GM23248 (cell line): Measurements from ENCODE around the gene CPA1. TPM values are rescaled to one million over a fixed set of nuclear protein-coding genes. Genes with fewer than 3 reads are reported as not detected.

Experiments used
- DNase-seq: peaks from one replicate; pipeline ENCODE4 v3.0.0-alpha.2; 2015
- H2AFZ ChIP-seq: fragments of 200-600 bp; sonication (generic); 2 replicates; pipeline ENCODE4 v1.6.1; 2016; ENCODE audit warnings: antibody characterized with exemption
- H3F3A ChIP-seq: fragments of 200-600 bp; sonication (generic); 2 replicates; pipeline ENCODE4 v1.6.1; 2016; ENCODE audit warnings: mild to moderate bottlenecking, antibody characterized with exemption, mixed run types; ENCODE audit not compliant: insufficient read depth
- H3K27ac ChIP-seq: fragments of 200-600 bp; sonication (generic); 2 replicates; pipeline ENCODE4 v1.5.1; 2016; ENCODE audit warnings: mild to moderate bottlenecking
- H3K27me3 ChIP-seq: fragments of 200-600 bp; sonication (generic); replicated peaks from 2 replicates; pipeline ENCODE4 v1.6.1; 2016; ENCODE audit warnings: mild to moderate bottlenecking; ENCODE audit not compliant: insufficient read depth
- H3K36me3 ChIP-seq: fragments of 200-600 bp; sonication (generic); 2 replicates; pipeline ENCODE4 v1.6.1; 2016; ENCODE audit warnings: low read depth, mild to moderate bottlenecking
- H3K4me1 ChIP-seq: fragments of 200-600 bp; sonication (generic); 2 replicates; pipeline ENCODE4 v1.6.1; 2016; ENCODE audit warnings: mild to moderate bottlenecking; ENCODE audit not compliant: insufficient read depth
- H3K4me2 ChIP-seq: fragments of 200-600 bp; sonication (generic); one replicate; pipeline ENCODE4 v1.6.1; 2016; ENCODE audit warnings: mild to moderate bottlenecking; ENCODE audit not compliant: unreplicated experiment
- H3K4me3 ChIP-seq: fragments of 200-600 bp; sonication (generic); 2 replicates; pipeline ENCODE4 v1.5.1; 2016; ENCODE audit warnings: mild to moderate bottlenecking
- H3K79me2 ChIP-seq: fragments of 200-600 bp; sonication (generic); 2 replicates; pipeline ENCODE4 v1.6.1; 2016; ENCODE audit warnings: mild to moderate bottlenecking; ENCODE audit not compliant: insufficient read depth
- H3K9ac ChIP-seq: fragments of 200-600 bp; sonication (generic); 2 replicates; pipeline ENCODE4 v1.6.1; 2016; ENCODE audit warnings: mild to moderate bottlenecking
- H3K9me2 ChIP-seq: fragments of 200-600 bp; sonication (generic); 2 replicates; pipeline ENCODE4 v1.6.1; 2016; ENCODE audit warnings: mixed run types, mild to moderate bottlenecking, moderate library complexity; ENCODE audit not compliant: insufficient read depth
- H3K9me3 ChIP-seq: fragments of 200-600 bp; sonication (generic); one replicate; pipeline ENCODE4 v1.6.1; 2017; ENCODE audit warnings: low read depth
- H4K20me1 ChIP-seq: fragments of 200-600 bp; sonication (generic); 2 replicates; pipeline ENCODE4 v1.6.0; 2016; ENCODE audit not compliant: insufficient read depth
- EZH2 ChIP-seq: fragments of 200-600 bp; sonication (generic); IDR thresholded peaks from 2 replicates; pipeline ENCODE4 v1.6.1; 2018; ENCODE audit warnings: antibody characterized with exemption, mild to moderate bottlenecking; ENCODE audit not compliant: insufficient read depth, poor library complexity, severe bottlenecking
- EZH2phosphoT487 ChIP-seq: fragments of 200-600 bp; sonication (generic); IDR thresholded peaks from 2 replicates; pipeline ENCODE4 v1.6.1; 2018; ENCODE audit warnings: antibody characterized with exemption, moderate library complexity, mild to moderate bottlenecking, low read depth; ENCODE audit not compliant: insufficient read depth
- WGBS, 2 experiments: methylation state at CpG; one replicate each; pipeline ENCODE4 v1.1.6; 2015 to 2017; ENCODE audit warnings: low lambda C conversion rate in 2 of 2, low coverage in 1 of 2; ENCODE audit errors: missing lambda C conversion rate in 2 of 2; 5-methylcytosine and 5-hydroxymethylcytosine counted together
- in situ Hi-C: fragments of 300-500 bp; cut with MboI; formaldehyde crosslinking; loops from 2 replicates; pipeline ENCODE4 v1.15.0; 2020
- polyA plus RNA-seq: library from polyadenylated mRNA; unstranded; fragments of >200 nt; fragmentation: Nextera tagmentation; extraction: Ambion mirVana; gene quantifications from 2 replicates; pipeline ENCODE4 v1.2.1, GENCODE V29; 2016
- total RNA-seq: library from RNA; depleted of rRNA; stranded (reverse); fragments of >200 nt; shearing (Covaris generic); gene quantifications from 2 replicates; pipeline ENCODE4 v1.2.3, GENCODE V29; 2014

CPA1 gene
- total and polyA plus RNA-seq, 2 experiments from 2014 or later: not detected

DNA sequence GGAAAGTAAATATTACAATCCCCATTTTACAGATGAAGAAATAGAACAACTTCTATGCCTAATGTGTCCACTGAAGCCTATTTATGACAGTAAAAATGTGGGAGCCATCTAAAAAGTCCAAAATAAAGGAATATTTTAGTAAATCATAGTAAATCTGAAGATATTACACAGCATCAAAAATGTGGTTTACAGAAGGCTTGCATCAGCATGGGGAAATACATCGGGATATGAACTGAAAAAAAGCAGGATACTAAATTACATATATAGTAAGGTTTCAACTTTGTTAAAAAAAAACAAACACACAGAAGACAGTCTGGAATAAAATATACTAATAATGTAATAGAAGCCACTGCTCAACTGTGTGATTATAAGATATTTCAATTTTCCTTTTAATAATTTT is 20.8 kb downstream of the CPA1 start:
- Histone ChIP-seq H3K27me3 (no peaks in the 10 kb centered on the region), H3K9ac (no peak overlapping the region), H3K27ac (no peak overlapping the region), H3K79me2 (no peaks in the 10 kb centered on the region), H3K4me3 (no peak overlapping the region), H3K9me2 (no peaks in the 10 kb centered on the region), H3F3A (peaks cover 14% of the 10 kb centered on the region), H3K9me3 (no peaks in the 10 kb centered on the region), H3K36me3 (no peaks in the 10 kb centered on the region), H4K20me1 (no peaks in the 10 kb centered on the region), H2AFZ (no peak overlapping the region), H3K4me2 (no peak overlapping the region), H3K4me1 (peaks cover 15% of the 10 kb centered on the region)
- TF ChIP-seq EZH2phosphoT487 (no peak), EZH2 (no peak)
- no peak for DNase-seq
- WGBS, 2 experiments: 95 to 100% methylated on average over 1 of the region's 1 CpG
- in situ Hi-C loops: no loop called here

DNA sequence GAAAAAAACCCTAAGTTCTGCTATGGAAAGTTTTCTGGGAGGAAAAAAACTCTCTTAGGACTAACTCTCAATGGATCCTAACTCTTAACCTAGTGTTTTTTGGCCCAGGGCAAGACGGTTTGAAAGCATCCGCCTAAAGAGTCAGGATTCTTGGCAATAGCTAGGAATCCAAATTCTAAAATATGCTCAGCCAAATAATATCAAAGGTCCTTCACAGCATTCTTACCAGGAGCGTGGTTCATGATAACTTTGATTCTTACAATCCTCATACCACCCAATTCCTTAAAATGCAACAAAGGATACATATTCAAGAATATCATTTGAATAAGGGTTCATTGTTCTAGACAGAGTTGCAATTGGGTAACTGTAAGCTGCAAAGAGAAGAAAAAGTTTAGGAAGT is 21.3 kb downstream of the CPA1 start:
- H3K9ac ChIP-seq: no peak overlapping the region
- TF ChIP-seq EZH2phosphoT487 (no peak), EZH2 (no peak)
- no peak overlapping the region for H2AFZ ChIP-seq
- WGBS, 2 experiments: 79 to 82% methylated on average over 3 of the region's 3 CpGs
- peaks cover 15% of the 10 kb centered on the region for H3K4me1 ChIP-seq
- H3K79me2 ChIP-seq: no peaks in the 10 kb centered on the region
- no peaks in the 10 kb centered on the region for H3K9me2 ChIP-seq
- peaks cover 14% of the 10 kb centered on the region for H3F3A ChIP-seq
- DNase-seq: no peak
- in situ Hi-C loops: no loop called here
- H3K4me3 ChIP-seq: no peak overlapping the region
- no peaks in the 10 kb centered on the region for H3K36me3 ChIP-seq
- no peak overlapping the region for H3K27ac ChIP-seq
- H3K4me2 ChIP-seq: no peak overlapping the region
- no peaks in the 10 kb centered on the region for H4K20me1 ChIP-seq
- no peaks in the 10 kb centered on the region for H3K9me3 ChIP-seq
- H3K27me3 ChIP-seq: no peaks in the 10 kb centered on the region

GRCh38 chr7:130405003-130405402 is 24.7 kb downstream of the CPA1 start:
- Histone ChIP-seq H3K4me2 (no peak overlapping the region), H3K27me3 (no peaks in the 10 kb centered on the region), H3K79me2 (no peaks in the 10 kb centered on the region), H3K9me2 (no peaks in the 10 kb centered on the region), H3K27ac (no peak overlapping the region), H3F3A (peaks cover 14% of the 10 kb centered on the region), H4K20me1 (no peaks in the 10 kb centered on the region), H2AFZ (no peak overlapping the region), H3K4me3 (no peak overlapping the region), H3K9me3 (no peaks in the 10 kb centered on the region), H3K4me1 (peaks cover 24% of the 10 kb centered on the region), H3K9ac (no peak overlapping the region), H3K36me3 (no peaks in the 10 kb centered on the region)
- WGBS, 2 experiments: 89 to 92% methylated on average over 2 of the region's 2 CpGs
- no peak for DNase-seq
- in situ Hi-C loops: no loop called here
- TF ChIP-seq EZH2phosphoT487 (no peak), EZH2 (no peak)

DNA sequence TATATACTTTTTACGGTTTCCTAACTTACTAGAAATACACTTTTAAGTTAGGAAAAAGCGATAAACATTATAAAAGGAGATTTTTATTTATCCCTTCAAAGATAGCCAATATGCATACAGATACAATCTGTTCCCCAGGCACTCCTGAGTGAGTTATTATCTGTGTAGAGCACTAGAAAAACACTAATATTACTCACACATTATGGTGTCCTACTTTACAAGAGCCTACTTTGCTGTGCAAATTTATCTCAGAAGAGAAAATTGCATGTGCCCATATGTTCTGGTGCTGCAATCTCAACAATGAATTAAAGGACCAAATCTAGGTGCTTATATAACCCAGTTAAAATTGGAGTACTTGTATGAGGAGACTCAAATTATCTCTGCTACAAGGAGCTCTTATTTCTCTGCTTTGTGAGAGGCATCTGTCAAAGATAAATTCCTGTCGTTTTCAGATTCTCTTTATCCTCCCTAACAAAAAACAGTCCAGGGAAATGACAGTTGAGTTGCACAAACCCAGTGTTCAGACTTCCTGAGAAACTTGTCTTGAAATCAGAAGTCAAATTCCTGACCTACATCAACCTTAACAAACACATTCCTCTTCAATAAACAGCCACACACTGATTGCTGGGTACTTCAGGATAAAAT is 28.9 kb downstream of the CPA1 start:
- H4K20me1 ChIP-seq: no peaks in the 10 kb centered on the region
- no peaks in the 10 kb centered on the region for H3K9me2 ChIP-seq
- H3K36me3 ChIP-seq: no peaks in the 10 kb centered on the region
- no peaks in the 10 kb centered on the region for H3K27me3 ChIP-seq
- peak overlapping the region; percentile 19; the same call in 1 of the 2 replicates for H2AFZ ChIP-seq
- DNase-seq: no peak
- no peak overlapping the region for H3K9ac ChIP-seq
- peaks cover 7% of the 10 kb centered on the region; the same call in 1 of the 2 replicates for H3F3A ChIP-seq
- in situ Hi-C loops: no loop called here
- H3K79me2 ChIP-seq: no peaks in the 10 kb centered on the region
- no peak overlapping the region for H3K27ac ChIP-seq
- no peaks in the 10 kb centered on the region for H3K9me3 ChIP-seq
- TF ChIP-seq EZH2phosphoT487 (no peak), EZH2 (no peak)
- no peak overlapping the region for H3K4me3 ChIP-seq
- peak overlapping the region; percentile 17 for H3K4me2 ChIP-seq
- H3K4me1 ChIP-seq: peaks cover 13% of the 10 kb centered on the region
- 72 to 77% methylated on average over 3 of the region's 3 CpGs for WGBS, 2 experiments

- Histone ChIP-seq H3K27ac (no peak overlapping the region), H3K9ac (no peak overlapping the region), H3K27me3 (no peaks in the 10 kb centered on the region), H3K9me3 (no peaks in the 10 kb centered on the region), H3K4me3 (no peak overlapping the region), H3K79me2 (no peaks in the 10 kb centered on the region), H3K36me3 (no peaks in the 10 kb centered on the region), H3K4me1 (peaks cover 13% of the 10 kb centered on the region), H4K20me1 (no peaks in the 10 kb centered on the region), H3K9me2 (no peaks in the 10 kb centered on the region), H3K4me2 (peak overlapping the region; percentile 17), H2AFZ (peak overlapping the region; percentile 19; the same call in 1 of the 2 replicates), H3F3A (peaks cover 7% of the 10 kb centered on the region; the same call in 1 of the 2 replicates)
- WGBS, 2 experiments: 88 to 94% methylated on average over 4 of the region's 4 CpGs
- no peak for TF ChIP-seq EZH2phosphoT487
- no peak for TF ChIP-seq EZH2
- in situ Hi-C loops: no loop called here
- peak; percentile 31 for DNase-seq
These were observed 29.4 kb downstream of the CPA1 start for GRCh38 chr7:130409712-130410072.
